ENCODE measurements around the gene CRADD. TPM values are rescaled to one million over a fixed set of nuclear protein-coding genes. Genes with fewer than 3 reads are reported as not detected.

The CRADD gene
- total and polyA plus RNA-seq, 2 donors (not counting 1 experiment from before 2014, with no cell fraction given): 5.8 to 15.1 TPM

- ChIA-PET CTCF (no interaction called here), POLR2A (no interaction called here)
- ATAC-seq (ENCODE audit: low read depth) (no peak), DNase-seq (no peak)
- no peak overlapping the region for H2AFZ ChIP-seq (ENCODE audit: insufficient read depth, low read depth, low read length, poor library complexity, severe bottlenecking)
- intact Hi-C loops (cut with micrococcal nuclease): no loop called here
- H4K20me1 ChIP-seq (ENCODE audit: control insufficient read depth, insufficient read depth, low read length, poor library complexity, severe bottlenecking): no peaks in the 10 kb centered on the region
- peaks cover 0 to 15% (median 5%) of the 10 kb centered on the region in 3 donors for H3K9me3 ChIP-seq (ENCODE audit: control extremely low read depth in 1 of 3, control insufficient read depth in 2 of 3, insufficient read depth in 1 of 3, low read length in 2 of 3)
- Mint-ChIP-seq H3K9me3 (ENCODE audit: insufficient read depth) (peaks cover 6% of the 10 kb centered on the region), H3K27me3 (no peaks in the 10 kb centered on the region), H3K4me1 (peaks cover 20% of the 10 kb centered on the region), H3K27ac (no peak overlapping the region), H3K4me3 (no peak overlapping the region)
- no peak overlapping the region for H3K4me3 ChIP-seq (ENCODE audit: control extremely low read depth in 1 of 5, extremely low read depth in 1 of 5, insufficient read depth in 1 of 5, low read depth in 2 of 5, low read length in 4 of 5)
- no peaks in the 10 kb centered on the region for H3K27me3 ChIP-seq (replicated peaks in 1 of 4; ENCODE audit: control extremely low read depth in 1 of 4, control insufficient read depth in 3 of 4, insufficient read depth in 4 of 4, low read length in 3 of 4)
- 92% methylated on average over 8 of the region's 8 CpGs for WGBS (ENCODE audit: insufficient coverage)
- no peak overlapping the region for H3K4me2 ChIP-seq (replicated peaks; ENCODE audit: low read depth, low read length, poor library complexity, severe bottlenecking)
- no peak overlapping the region for H3K9ac ChIP-seq (ENCODE audit: low read length)
- H3K4me1 ChIP-seq (ENCODE audit: control insufficient read depth in 2 of 2, insufficient read depth in 2 of 2, low read length in 2 of 2): peaks cover 14 to 17% of the 10 kb centered on the region in 2 donors
- H3K36me3 ChIP-seq (replicated peaks in 1 of 2; ENCODE audit: control extremely low read depth in 1 of 2, control insufficient read depth in 1 of 2, extremely low read depth in 1 of 2, insufficient read depth in 2 of 2, low read length in 1 of 2): no peaks in the 10 kb centered on the region
- H3K79me2 ChIP-seq (ENCODE audit: control insufficient read depth, insufficient read depth, low read length): no peaks in the 10 kb centered on the region
- no peak overlapping the region for H3K27ac ChIP-seq (ENCODE audit: low read length in 2 of 2)
- TF ChIP-seq EZH2 (IDR thresholded peaks at IDR 0.05; ENCODE audit: borderline replicate concordance, insufficient read depth, low read depth, low read length, poor library complexity, severe bottlenecking) (no peak), CTCF (IDR thresholded peaks at IDR 0.05) (no peak)
These were observed 175.0 kb downstream of the CRADD start for GRCh38 chr12:93852173-93852591.

GRCh38 chr12:93853698-93854478 lies 176.7 kb downstream of the CRADD start:
- Histone ChIP-seq H3K9me3 (ENCODE audit: control extremely low read depth in 1 of 3, control insufficient read depth in 2 of 3, insufficient read depth in 1 of 3, low read length in 2 of 3) (peaks cover 0 to 6% (median 0%) of the 10 kb centered on the region in 3 donors), H3K9ac (ENCODE audit: low read length) (no peak overlapping the region), H3K36me3 (replicated peaks in 1 of 2; ENCODE audit: control extremely low read depth in 1 of 2, control insufficient read depth in 1 of 2, extremely low read depth in 1 of 2, insufficient read depth in 2 of 2, low read length in 1 of 2) (no peaks in the 10 kb centered on the region), H3K27me3 (replicated peaks in 1 of 4; ENCODE audit: control extremely low read depth in 1 of 4, control insufficient read depth in 3 of 4, insufficient read depth in 4 of 4, low read length in 3 of 4) (no peaks in the 10 kb centered on the region), H4K20me1 (ENCODE audit: control insufficient read depth, insufficient read depth, low read length, poor library complexity, severe bottlenecking) (no peaks in the 10 kb centered on the region), H3K27ac (ENCODE audit: low read length in 2 of 2) (no peak overlapping the region), H3K79me2 (ENCODE audit: control insufficient read depth, insufficient read depth, low read length) (no peaks in the 10 kb centered on the region), H3K4me1 (ENCODE audit: control insufficient read depth in 2 of 2, insufficient read depth in 2 of 2, low read length in 2 of 2) (peaks cover 1 to 2% of the 10 kb centered on the region in 2 donors), H2AFZ (ENCODE audit: insufficient read depth, low read depth, low read length, poor library complexity, severe bottlenecking) (no peak overlapping the region), H3K4me2 (replicated peaks; ENCODE audit: low read depth, low read length, poor library complexity, severe bottlenecking) (no peak overlapping the region), H3K4me3 (ENCODE audit: control extremely low read depth in 1 of 5, extremely low read depth in 1 of 5, insufficient read depth in 1 of 5, low read depth in 2 of 5, low read length in 4 of 5) (no peak overlapping the region)
- Mint-ChIP-seq H3K4me1 (peaks cover 4% of the 10 kb centered on the region), H3K27ac (no peak overlapping the region), H3K27me3 (no peaks in the 10 kb centered on the region), H3K9me3 (ENCODE audit: insufficient read depth) (peaks cover under 1% of the 10 kb centered on the region), H3K4me3 (no peak overlapping the region)
- intact Hi-C loops (cut with micrococcal nuclease): no loop called here
- POLR2A ChIA-PET: no interaction called here
- CTCF ChIA-PET: no interaction called here
- no peak for TF ChIP-seq CTCF (IDR thresholded peaks at IDR 0.05)
- ATAC-seq (ENCODE audit: low read depth) (no peak), DNase-seq (no peak)
- WGBS (ENCODE audit: insufficient coverage): 92% methylated on average over 14 of the region's 17 CpGs
